Astrocyte of the spinal cord (primary cell): ENCODE data around the gene WNT4.

Experiments
- DNase-seq: peaks from one replicate; pipeline ENCODE4 v3.0.0; 2011; ENCODE audit warnings: low read depth, low spot score
- H3K4me3 ChIP-seq: 2 replicates; pipeline ENCODE4 v1.5.1; 2011; ENCODE audit warnings: low read depth, mild to moderate bottlenecking, low read length, moderate library complexity
- in situ Hi-C: cut with HindIII; loops from 2 replicates; pipeline ENCODE4 v1.10.0; 2017; ENCODE audit warnings: low sequenced_read_pairs
- TF ChIP-seq, protein P1 (sequence below): IDR thresholded peaks from 2 replicates; pipeline ENCODE4 v1.5.1; 2012; ENCODE audit warnings: low read depth, mild to moderate bottlenecking, low read length, inconsistent platforms

The WNT4 gene

DNA sequence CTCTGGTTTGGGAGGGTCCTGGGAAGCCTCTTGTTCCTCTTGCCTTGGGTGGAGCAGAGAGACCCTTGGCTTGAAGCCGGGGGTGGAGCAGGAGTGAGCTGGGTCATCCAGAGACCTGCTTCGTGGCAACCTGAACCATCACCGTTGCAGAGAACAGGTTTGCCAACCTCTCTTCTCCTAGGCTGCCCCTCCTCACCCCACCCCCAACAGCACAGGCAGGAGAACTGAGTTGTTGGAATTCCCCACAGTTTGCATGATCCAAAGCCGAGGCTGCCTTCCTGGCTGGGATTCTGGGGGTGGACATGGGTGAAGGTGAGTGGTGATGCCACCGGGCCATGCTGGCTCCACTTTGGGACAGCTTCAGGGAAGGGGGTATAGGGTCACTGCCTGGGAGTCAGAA lies 2.2 kb downstream of the WNT4 start:
- TF ChIP-seq, protein P1, sequence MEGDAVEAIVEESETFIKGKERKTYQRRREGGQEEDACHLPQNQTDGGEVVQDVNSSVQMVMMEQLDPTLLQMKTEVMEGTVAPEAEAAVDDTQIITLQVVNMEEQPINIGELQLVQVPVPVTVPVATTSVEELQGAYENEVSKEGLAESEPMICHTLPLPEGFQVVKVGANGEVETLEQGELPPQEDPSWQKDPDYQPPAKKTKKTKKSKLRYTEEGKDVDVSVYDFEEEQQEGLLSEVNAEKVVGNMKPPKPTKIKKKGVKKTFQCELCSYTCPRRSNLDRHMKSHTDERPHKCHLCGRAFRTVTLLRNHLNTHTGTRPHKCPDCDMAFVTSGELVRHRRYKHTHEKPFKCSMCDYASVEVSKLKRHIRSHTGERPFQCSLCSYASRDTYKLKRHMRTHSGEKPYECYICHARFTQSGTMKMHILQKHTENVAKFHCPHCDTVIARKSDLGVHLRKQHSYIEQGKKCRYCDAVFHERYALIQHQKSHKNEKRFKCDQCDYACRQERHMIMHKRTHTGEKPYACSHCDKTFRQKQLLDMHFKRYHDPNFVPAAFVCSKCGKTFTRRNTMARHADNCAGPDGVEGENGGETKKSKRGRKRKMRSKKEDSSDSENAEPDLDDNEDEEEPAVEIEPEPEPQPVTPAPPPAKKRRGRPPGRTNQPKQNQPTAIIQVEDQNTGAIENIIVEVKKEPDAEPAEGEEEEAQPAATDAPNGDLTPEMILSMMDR = no peak
- in situ Hi-C loops = no loop called here
- no peak for DNase-seq
- H3K4me3 ChIP-seq = no peak overlapping the region

DNA sequence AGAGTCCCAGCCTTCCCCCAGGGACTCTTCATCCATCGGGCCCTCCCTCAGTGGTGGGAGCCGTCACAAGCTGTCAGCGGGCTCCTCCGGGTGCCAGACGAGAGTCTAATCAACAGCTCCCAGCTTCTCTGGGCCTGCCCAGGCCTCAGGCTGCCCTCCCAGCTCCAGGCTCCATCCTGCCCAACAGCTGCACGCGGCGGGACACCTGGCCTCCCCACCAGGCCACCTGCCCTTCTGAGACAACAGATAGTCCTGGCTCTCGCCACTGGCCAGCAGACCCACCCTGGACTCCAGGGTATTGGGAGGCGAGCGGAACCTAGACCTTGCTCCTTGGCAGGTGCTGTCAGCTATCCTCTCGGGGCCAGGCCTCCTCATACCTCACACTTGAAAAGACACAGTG lies 3.1 kb downstream of the WNT4 start:
- in situ Hi-C loops = no loop called here
- no peak overlapping the region for H3K4me3 ChIP-seq
- TF ChIP-seq, protein P1 = no peak
- no peak for DNase-seq

DNA sequence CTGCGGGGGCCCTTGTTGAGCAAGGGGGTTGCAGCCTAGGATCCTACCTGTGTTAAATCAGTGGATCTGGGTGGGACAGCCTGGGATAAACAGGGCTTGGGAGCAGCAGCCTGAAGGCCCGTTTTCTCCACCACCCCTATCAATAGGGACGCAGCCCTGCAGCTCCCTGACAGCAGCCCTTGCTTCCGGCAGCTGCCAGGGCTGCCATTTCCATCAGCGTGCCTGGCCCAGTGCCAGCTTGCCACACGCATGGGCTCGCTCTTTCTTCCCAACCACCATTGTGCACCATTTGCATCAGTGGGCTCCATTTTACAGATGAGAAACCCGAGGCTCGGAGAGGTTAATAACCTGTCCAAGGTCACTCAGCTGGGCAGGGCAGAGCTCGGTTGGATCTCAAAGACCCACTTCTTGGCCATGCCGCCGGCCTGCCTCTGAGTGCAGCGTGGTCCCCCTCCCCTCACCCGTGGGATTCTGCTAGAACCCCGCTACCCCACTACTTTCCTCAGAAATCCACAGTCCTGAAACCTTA lies 3.8 kb downstream of the WNT4 start:
- DNase-seq = no peak
- TF ChIP-seq, protein P1 = no peak
- H3K4me3 ChIP-seq = no peak overlapping the region
- in situ Hi-C loops = no loop called here

DNA sequence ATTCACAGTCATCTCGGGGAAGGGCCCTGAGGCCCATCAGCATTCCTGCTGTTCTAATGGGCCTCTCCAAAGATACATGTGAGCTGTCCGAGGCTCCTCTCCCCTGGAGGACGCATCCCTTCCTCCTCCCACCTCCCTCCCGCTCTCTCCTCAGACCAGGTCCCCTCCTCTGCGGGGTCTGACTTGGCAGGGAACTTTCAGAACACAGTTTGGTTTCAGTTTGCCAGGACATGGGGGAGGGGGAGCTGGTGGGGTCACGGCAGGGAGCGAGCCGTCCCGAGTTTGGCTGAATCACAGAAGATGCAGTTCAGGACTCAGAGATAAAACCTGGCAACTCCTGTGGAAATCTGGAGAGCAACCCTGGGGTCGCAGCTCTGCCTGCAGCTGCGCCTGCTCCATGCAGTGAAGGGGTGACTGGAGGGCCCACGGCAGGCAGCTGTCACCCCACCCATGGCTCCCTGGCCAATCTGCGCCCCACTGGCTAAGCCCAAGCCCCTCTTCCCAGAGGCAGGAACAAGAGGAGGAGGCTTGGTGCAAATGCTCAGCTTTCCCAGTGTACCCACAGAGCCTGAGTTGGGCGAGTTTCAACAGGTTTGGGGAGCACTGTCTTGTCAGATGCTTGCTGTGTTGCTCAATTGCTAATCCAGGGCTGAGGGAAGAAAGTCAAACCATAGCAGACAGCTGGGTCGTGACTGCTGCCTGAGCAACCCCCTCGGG lies 5.7 kb downstream of the WNT4 start:
- in situ Hi-C loops = no loop called here
- DNase-seq = peak; percentile 39
- no peak overlapping the region for H3K4me3 ChIP-seq
- TF ChIP-seq, protein P1 = no peak

DNA sequence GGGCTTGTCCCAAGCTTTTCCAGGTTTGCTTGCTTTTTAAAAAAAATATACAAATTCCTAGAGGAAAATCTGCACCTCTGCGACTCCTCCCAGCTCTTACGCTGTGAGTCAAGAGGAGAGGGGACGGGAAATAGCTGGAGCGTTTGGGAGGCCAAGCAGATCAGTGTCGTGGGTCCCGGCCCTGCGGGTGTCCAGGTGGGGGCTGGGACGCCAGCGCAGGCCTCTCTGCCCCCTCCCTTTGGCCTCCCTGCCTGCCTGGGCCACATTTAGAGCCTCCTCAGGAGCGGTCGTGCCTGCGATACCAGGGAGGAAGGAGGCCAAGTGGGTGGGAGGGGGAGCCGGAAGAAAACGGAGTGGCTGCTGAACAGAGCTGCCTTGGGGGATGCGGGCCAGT lies 9.0 kb downstream of the WNT4 start:
- in situ Hi-C loops = no loop called here
- no peak for DNase-seq
- no peak overlapping the region for H3K4me3 ChIP-seq
- TF ChIP-seq, protein P1 = no peak

DNA sequence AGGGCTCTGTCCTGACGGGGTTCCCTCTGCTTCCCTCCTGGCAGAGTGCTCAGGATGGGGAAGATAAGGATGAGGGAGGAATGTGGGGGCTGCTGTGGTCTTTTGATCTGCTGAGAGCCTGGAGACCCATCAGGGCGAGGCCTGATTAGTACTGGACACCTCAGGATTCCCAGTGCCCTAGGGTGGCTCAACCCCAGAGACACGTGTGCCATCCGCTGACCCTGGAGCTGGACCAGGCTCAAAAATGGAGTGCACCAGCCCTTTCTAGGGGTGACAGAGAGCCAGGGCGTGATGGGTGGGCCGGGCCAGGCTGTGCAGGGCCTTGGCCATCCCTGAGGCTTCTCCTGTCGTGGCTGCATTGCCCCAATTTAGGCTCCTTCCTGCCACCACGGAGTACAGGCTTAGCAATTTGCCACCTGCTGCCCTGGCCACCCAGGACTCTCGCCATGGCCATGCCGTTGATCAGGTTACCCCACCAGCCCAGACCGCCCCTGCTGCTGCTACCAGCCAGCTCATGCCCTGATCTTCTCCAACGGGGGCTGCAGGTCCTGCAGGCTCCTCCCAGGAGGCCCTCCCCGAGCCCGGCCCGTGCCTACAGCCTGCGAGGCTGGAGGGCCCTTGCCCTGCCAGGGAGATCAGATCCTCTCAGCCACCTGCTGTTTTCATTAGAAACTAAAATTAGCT lies 9.5 kb downstream of the WNT4 start:
- TF ChIP-seq, protein P1 = no peak
- no peak overlapping the region for H3K4me3 ChIP-seq
- no peak for DNase-seq
- in situ Hi-C loops = no loop called here
